HG03558 (cell line): ENCODE measurements around the gene ARF3.
"Not testable (repeated sequence)": the region's sequence is repeated elsewhere in the genome, so short reads cannot be mapped to it uniquely, and the experiment has no call there.

Source experiments
- ATAC-seq: cut with Tn5 transposase; IDR thresholded peaks from one replicate; pipeline ENCODE4 v1.9.1; 2021; ENCODE audit warnings: moderate number of reproducible peaks; ENCODE audit not compliant: unreplicated experiment; ENCODE audit errors: extremely low read depth

The ARF3 gene

DNA sequence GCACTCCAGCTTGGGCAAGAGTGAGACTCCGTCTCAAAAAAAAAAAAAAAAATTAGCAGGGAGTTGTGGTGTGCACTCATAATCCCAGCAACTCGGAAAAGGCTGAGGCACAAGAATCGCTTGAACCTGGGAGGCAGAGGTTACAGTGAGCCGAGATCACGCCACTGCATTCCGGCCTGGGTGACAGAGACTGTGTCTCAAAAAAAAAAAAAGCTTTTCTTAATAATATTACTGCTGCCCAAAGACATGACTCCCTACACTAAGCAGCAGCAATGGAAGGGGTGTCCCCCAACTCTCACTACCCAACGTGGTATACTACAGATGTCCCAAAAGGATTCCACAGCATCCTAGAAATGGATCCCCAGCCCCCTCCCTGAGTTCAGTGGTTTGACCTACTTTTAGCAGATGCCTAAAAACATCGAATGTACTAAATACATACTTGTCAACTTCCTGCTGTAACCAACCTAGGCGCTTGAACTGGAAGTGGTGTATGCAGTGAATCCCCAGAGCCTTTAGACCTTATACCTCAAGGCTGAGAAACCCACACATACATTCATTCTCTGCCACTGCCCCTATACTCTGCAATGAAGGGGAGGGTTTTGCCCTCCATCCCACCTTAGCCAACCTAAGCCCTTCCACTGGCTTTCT lies 23.5 kb downstream of the ARF3 start:
- no peak for ATAC-seq

DNA sequence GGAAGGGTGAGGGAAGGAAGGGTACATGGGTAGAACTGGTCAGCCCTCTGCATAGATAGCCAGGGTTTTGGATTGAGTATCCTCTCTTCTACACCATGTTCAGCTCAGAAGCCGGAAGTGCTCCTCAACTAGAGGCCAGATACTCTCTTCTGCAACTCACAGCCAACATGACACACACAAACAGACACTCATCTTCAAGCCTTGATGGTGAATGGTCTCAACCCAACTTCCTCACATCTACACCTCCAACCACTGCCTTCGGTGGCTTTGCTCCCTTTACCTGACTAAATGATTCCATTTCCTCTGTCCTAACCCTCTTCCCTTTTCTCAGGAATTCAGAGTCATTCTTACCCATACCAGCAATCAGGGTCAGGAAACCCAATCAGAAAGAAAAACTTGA lies 24.4 kb downstream of the ARF3 start:
- no peak for ATAC-seq

DNA sequence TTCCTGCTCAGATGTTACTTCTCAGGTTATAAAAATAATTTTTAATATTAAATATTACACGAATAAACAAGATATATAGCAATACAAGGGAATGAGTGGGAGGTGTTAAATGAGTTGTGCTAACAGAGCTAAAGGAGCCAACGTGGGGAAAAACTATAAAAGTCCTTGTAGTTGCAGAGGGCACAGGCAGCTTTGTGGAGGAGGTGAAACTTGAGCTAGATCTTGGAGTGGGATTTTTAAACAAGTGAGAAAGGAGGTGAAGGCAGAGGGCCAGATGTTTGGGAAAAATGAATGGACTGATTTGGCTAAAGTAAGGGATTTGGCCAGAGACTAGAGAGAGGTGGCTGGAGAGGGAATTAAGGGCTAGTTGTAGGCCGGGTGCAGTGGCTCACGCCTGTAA lies 26.8 kb downstream of the ARF3 start:
- ATAC-seq, result no peak

DNA sequence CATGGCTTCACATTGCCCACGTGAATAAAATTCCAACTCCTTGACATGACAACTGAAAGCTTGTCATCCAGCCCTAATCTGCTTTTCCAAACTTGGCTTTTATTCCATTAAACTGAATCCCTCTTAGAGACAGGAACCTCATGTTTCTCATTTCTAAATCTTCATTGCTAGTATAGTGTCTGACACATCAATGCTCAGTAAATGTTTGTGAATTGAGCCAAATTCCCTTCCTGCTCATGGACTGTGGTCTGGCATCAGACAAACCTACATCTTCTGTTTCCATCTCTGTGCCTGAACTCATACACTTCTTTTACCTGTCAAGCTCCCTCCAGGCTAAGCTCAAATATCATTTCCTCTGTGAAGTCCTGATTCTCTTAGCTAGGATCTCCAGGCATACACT lies 27.7 kb downstream of the ARF3 start:
- ATAC-seq, result no peak

DNA sequence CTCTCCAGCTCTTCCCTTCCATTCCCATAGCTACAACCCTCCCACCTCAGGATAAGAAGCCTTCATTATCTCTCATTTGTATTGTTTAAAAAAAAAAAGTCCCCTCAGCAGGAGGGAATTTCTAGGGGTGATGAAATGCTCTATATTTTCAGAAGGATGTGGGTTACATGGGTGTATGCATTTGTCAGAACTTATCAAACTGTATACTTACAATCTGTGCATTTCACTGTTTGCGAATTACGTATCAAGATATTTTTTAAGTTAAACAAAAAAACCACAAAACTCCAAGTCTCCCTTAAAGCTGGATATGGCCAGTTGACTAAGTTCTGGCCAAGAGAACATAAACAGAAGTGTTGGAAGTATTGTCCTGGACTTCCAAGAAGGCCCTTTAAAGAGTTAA lies 30.0 kb downstream of the ARF3 start:
- ATAC-seq, result no peak

DNA sequence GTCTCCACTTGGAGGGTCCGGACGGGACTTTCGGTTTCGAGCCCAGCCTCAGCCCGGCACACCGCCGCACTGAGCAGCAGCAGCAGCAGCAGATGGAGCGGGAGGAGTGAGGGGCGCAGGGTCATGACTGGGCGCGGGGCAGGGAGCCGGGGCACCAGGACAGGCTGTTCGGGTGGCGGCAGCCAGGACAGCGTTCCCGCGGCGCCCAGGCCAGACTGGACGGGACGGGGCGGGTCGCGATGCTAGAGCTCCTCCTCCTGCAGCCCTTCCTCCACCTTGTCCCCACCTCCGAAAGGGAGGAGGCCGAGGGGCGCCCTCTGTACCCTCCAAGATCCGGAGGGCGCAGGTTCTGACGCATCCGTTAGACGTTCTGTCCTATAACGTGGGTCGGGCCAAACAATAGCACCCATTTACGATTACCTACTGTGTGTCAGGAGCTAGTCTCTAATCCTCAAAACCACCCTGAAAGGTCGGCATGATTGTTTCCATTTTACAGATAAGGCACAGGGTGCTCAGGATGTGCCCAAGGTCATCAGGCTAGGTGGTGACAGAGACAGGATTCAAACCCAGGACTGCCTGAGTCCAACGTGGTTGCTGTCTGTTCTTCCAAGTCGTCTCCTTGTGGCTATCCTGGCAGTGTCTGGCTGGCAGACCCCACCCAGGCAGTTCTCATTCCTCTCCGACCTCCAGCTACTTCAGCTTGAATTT lies 31.8 kb downstream of the ARF3 start, which contains the start of gene FKBP11:
TSS of gene FKBP11 (minus strand) at position 189 of the 708 bp plus-strand sequence. CDS start at position 125, 64 bp downstream.
- no peak for ATAC-seq

DNA sequence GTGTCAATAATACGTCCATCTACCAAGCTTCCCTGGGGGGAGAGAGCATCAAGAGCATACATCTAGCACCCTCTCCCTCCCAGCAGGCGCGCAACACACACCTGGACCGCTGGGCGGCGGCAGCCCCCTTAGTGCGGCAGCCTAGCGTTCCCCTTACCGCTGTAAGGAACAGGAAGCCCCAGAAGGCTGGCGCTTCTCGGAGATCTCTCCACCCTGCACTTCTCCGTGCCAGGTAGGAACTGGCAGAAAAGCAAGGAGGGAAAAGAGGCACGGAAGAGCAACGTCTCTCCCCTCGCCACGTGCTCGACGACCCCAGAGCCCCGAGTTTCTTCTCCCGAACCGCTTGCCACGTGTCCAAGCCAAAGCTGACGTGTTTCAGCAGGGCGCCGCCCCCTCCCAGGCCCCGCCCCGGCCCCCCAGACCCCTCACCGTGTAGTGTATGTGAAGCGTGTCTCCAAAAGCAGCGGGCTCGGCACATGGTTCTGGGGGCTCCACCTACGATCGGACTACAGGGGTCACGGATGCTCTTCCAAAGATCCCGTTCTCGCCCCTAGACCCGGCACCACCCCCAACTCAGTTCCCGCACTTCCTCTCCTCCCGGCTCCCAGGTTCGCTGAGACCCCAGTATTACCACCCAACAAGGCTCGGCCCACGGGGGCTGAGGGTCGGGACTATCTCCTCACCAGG lies 32.5 kb downstream of the ARF3 start:
- no peak for ATAC-seq

DNA sequence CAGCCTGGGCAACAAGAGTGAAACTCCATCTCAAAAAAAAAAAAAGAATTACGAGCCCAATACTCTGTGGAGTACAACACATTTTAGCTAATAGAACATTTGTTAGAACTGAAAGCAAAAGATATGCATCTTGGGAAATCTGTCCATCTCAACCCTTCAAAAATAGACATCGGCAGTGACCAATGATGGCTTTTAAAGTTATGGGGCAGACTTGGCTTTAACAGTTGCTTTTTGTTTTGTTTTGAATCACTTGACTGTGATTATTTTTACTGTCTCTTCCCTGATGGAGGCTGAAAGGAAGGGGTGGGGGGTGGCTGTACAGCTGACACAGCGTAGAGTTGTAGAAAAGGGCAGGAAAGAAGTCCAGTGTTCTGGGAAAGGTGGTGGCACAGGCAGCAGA lies 34.2 kb downstream of the ARF3 start:
- no peak for ATAC-seq

DNA sequence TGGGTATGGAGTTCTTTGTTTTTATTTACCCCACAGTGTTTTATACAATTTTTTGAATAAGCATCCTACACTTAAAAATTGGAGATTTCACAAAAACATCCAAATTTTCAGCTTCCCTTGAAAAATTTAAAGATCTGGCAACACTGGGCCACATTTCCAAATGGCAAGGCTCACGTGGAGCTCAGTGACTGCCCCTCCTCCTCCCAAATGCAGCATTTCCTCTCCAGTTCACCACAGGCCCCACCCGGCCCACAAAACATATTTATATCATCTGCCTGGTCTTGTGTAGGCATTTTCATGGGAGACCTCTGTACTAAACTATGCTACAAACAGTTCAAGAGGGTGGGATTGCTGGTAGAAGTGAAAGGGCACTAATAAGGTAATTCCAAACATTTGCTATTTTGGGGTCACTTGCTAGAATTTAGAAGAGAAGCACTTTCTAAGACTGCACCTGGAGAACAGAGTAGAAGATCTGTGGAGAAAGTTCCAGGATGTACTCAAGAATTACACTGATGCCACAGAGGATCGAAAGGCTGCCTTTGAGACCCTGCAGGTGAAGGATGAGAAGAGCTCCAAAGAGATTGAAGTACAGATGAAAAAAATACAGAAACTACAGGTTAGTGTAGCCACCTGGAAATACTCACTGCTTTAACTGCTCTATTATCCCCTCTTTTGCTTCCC lies 39.3 kb downstream of the ARF3 start:
- no peak for ATAC-seq

DNA sequence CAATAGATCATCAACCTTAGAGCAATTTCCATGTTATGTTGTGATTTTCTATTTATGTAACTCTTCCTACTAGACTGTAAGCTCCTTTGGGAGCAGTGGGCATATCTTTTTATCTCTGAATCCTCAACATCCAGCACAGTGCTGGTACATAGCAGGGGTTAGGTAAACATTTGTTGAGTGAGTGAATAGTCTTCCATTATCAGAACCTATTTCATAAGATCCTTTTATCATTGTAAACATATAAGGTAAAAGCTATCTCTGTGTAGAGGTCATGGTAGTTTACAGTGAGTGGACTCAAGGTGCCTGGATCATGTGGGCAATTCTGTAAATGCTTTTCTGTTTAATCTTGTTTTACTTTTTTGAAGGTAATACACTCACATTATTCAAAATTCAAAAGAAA lies 47.1 kb downstream of the ARF3 start:
- ATAC-seq, result no peak

DNA sequence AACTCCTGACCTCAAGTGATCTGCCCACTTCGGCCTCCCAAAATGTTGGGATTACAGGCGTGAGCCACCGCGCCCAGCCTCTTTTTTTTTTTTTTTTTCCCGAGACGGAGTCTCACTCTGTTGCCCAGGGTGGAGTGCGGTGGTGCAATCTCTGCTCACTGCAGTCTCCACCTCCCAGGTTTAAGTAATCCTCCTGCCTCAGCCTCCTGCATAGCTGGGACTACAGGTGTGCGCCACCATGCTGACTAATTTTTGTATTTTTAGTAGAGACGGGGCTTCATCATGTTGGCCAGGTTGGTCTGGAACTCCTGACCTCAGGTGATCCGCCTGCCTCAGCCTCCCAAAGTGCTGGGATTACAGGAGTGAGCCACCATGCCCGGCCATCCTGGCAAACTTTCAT lies 47.6 kb downstream of the ARF3 start:
- not testable (repeated sequence) for ATAC-seq

DNA sequence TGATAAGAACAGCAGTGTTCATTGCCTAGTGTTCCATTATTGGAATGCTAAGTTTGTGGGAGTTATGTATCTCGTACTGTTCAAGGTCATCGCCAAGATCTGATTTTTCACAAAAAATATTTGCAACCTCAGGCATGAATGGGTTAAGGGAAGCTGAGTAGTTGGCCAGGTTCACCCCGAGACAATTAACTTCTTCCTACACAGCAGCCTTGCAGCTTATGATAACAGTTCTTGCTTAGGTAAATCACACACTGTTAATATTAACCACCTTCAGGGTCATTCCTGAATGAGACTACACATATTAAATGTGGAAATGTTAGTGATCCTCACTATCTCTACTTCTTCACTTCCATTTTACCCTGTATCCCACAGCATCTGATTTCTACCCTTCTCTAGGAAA lies 50.0 kb downstream of the ARF3 start:
- no peak for ATAC-seq

DNA sequence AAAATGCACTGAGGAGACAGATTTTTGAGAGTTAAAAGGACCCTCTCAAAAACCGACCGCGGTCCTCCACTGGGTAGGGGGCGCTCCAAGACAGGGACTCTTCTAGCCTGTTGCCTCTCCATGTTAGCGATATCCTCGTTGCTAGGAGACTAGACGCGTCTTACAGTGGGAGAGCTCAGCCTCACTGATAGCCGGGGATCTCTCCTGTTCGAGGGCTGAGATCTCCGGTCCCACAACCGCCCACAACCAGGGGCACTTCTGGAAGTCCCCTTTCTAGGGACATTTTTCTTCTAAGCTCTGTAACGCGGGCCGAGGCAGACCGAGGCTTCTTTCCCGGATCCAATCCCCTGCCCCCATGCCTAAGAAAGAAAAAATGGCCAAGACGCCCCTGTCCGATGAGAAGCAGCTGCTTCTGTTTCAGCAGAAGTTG lies 53.3 kb downstream of the ARF3 start:
- ATAC-seq, result peak; percentile 56

DNA sequence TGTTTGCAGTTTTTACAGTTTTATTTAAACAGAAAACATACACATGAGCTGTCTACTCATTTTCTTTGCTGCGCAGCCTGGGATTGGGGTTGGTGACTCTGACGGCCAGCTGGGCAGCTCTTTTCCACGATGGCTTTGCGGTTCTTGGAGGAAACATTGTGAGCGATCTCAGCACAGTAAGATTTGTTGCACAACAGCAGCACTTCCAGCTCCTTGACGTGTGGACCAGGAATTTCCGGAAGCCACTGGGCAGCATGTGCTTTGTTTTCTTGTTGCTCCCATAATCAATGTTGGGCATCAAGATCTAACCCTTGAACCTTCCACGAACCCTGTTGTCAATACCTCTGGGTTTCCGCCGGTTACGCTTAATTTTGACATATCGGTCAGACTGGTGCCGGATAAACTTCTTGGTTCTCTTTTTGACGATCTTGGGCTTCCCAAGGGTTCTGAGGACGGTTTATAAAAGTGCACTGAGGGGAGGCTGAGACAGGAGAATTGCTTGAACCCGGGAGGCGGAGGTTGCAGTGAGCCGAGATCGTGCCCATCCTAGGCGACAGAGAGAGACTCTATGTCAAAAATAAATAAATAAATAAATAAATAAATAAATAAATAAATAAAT lies 53.8 kb downstream of the ARF3 start:
- ATAC-seq, result no peak

DNA sequence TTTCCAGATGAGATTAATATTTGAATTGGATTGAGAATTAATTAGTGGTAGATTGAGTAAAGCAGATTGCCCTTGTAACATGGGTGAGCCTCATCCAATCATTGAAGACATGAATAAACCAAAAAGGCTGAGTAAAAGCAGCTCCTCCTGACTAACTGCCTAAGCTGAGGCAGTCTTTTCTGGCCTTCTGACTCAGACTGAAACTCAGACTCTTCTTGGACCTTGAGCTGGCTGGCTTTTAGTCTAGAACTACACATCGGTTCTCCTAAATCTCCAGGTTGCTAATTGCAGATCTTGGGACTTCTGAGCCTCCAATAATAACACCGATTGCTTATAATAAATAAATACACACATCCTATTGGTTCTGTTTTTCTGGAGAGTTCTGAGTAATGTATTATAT lies 56.0 kb downstream of the ARF3 start:
- ATAC-seq, result no peak

DNA sequence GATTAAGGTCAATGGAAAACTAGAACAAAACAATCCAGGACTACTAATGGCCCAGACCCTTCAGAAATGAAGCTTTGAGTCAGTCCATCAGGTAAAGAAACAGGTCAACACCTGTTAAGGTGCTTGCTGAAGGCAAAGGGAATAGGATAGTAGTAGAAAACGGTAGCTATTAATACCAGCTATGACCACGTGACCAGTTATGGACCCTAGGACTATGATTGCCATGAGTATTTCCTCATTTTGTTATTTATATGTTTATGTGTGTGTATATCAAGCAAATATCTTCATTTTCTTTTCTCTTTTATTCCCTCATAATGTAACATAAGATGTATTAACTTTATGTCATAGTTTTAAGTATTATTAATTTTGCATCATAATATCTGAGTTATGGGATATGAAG lies 57.6 kb downstream of the ARF3 start:
- no peak for ATAC-seq

DNA sequence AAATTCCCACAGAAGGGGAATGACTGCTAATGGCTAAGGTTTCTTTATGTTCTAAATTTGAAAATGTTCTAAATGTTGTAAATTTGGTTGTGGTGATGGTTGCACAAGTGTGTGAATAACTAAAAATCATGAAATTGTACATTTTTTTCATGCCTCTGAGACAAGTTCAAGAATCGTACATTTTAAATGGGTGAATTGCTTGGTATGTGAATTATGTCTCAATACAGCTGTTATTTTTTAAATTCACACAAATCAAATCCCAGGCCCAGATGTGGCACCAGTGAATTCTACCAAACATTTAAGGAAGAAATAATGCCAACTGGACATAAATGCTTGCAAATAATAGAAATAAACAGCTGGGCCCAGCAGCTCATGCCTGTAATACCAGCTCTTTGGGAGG lies 63.0 kb downstream of the ARF3 start:
- ATAC-seq, result no peak

DNA sequence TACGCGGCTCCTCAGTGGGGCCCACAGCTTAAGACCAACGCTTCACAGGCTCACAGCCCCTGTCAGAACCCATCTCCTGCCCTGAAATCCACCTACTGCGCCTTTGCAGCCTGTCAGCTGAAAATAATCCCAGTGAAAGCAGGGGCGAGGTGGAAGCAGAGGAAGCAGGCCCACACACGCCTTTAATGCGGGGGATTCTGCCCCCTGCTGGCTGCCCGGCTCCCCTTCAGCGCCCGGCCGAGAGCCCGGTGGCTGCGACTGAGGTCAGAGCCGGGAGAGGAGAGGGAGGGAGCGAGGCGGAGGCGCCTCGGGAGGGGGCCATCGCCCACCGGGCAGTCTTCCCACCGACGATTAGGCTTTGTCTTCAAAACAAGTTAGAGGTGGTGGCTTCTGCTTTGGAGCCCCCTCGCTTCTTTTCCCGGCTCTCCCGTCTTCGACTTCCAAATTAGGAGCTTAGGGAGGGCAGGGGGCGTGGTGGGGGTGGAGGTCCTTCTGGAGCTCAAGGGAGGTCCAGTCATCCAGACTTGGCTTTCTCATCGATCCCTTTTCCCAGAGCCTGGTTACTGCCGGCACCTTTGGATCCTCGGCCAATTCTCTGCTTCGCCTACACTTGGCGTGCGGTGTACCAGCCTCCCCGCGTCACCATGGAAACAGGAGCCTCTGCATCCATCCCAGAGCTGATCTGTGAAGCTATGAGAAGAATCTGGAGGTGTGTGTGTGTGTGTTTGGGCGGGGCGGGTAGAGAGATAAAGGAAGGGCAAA lies 66.4 kb downstream of the ARF3 start:
- no peak for ATAC-seq

DNA sequence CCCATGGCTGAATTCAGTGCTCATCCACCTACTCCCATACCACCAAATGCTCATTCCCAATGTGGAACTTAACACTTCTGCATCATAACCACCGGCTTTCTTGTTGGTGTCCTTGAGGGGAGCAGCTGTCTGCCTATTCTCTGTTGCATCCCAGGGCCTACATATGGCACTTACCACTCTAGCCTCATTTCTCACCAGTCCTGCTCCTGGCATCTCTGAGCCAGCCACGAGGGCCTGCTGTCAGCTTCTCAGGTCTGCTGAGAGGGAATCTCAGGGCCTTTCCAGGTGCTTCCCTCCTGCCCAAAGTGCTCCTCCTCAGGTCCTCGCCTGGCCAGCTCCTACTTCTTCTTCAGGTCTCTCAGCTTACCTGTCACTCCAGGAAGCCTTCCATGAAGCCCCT lies 67.6 kb downstream of the ARF3 start:
- no peak for ATAC-seq
